Measurements from ENCODE around the gene BMPR1B.

BMPR1B gene

DNA sequence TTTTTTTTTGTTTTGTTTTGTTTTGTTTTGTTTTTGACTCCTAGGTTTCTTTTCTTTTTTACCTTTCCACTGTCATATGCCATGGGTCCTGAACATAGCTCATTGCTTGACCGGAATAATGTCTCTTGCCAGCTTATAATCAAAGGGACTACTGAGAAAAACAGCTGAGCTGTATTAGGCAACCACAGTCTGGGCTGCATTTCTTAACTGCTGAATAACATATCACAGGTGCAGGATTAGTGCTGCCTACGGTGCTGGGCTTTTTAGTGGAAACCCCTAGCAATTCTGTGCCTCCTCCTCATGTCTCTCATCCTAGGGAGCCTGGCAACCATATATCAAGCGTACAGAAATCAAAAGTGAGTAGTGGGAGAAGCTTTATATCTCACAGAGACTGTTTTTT, 333.5 kb downstream of the BMPR1B start:
- H3K4me2 ChIP-seq, result no peak overlapping the region

DNA sequence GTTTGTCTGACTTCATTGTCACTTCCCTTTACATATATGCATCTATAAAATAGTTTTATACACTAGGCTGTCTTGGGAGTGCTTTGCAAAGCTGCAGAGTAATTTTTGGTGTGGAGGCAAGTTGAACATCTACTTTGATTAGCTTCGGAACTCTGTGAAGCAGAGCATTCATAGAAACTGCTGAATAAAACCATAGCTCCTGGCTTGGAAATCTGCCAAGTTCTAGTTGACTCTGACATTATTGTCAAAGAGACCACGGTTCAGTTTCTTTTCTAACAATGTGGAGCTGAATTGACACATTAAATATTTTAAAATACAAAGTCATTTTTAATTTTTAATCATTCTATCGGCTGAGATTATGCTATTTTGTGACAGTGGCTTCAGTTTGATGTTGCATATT, 335.0 kb downstream of the BMPR1B start:
- Histone ChIP-seq H3K27ac (no peak overlapping the region), H4K20me1 (no peaks in the 10 kb centered on the region), H3K4me2 (no peak overlapping the region), H3K9me3 (replicated peaks in 1 of 11) (no peaks in the 10 kb centered on the region), H3K4me1 (no peaks in the 10 kb centered on the region), H3K9ac (no peak overlapping the region), H3K36me3 (no peaks in the 10 kb centered on the region), H3K27me3 (no peaks in the 10 kb centered on the region), H3K4me3 (no peak overlapping the region)
- TF ChIP-seq Cebpa-rat (IDR thresholded peaks at IDR 0.05), result no peak

More for the DNA sequence above, 333.5 kb downstream of the BMPR1B start:
- H3K9me3 ChIP-seq (replicated peaks in 1 of 11), result no peaks in the 10 kb centered on the region
- no peaks in the 10 kb centered on the region for H3K27me3 ChIP-seq
- no peak overlapping the region for H3K27ac ChIP-seq
- H3K4me3 ChIP-seq, result no peak overlapping the region
- no peaks in the 10 kb centered on the region for H4K20me1 ChIP-seq
- no peaks in the 10 kb centered on the region for H3K4me1 ChIP-seq
- TF ChIP-seq Cebpa-rat (IDR thresholded peaks at IDR 0.05), result no peak
- H3K9ac ChIP-seq, result no peak overlapping the region
- no peaks in the 10 kb centered on the region for H3K36me3 ChIP-seq

DNA sequence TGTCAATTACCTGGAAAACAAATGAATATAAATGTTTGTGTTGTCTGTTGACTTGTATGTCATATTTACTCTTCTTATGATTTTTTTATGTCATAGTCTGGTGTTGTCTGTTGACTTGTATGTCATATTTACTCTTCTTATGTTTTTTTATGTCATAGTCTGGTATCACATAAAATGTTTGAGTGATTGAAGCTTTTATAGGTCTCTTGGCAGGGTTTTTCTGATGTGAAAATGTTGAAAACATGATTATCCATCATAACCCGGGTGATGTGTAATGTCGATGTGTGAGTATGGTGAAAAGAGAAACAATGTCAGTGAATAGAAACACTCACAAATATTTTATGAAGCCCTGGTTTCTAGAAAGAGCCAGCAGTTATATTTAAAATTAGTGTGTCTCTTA, 335.7 kb downstream of the BMPR1B start:
- Histone ChIP-seq H4K20me1 (no peaks in the 10 kb centered on the region), H3K4me1 (no peaks in the 10 kb centered on the region), H3K27me3 (no peaks in the 10 kb centered on the region), H3K4me3 (no peak overlapping the region), H3K36me3 (no peaks in the 10 kb centered on the region), H3K9me3 (replicated peaks in 1 of 11) (no peaks in the 10 kb centered on the region), H3K4me2 (no peak overlapping the region), H3K9ac (no peak overlapping the region), H3K27ac (no peak overlapping the region)
- TF ChIP-seq Cebpa-rat (IDR thresholded peaks at IDR 0.05), result no peak

DNA sequence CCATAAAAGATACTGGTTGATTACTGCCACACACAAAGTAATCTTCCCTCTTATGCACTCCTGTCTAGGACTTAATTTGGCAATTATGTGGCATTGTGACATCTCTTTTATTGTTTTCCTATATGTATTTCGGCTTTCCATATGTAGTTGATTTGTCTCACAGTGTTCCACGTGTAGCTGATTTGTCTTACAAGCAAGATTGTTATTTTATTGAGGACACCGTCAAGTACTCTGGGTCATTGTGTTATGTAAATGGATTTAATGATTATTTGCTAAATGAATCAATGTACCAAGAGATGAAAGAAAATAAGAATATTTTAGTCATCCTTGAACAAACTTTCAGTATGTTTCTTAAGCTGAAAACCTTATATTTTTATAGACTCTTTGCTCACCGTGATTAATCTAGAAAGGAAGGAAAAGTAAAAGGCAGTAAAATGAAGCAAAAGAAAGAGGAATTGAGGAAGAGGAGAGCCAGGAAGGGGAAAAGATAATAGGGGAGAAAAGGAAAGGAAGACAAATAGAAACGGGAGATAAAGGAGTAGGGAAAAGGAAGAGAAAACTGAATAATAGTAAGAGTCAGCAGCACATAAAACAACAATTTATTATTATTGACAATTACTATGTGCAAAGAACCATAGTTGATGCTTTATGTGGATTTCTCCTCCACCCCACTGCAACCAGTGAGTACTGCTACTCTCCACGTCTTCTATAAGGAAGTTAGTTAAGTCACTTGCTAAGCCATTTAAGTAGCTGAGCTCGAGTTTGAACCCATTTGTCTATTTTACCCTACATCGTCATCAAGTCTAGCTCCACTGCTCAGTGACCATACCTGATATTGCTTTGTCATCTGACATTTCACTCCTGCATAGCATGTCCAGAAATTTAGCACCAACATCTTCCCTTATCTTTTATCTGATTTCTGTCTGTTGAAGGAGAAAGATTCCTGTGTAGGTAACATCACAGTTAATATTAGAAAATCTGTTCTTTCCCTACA, 336.5 kb downstream of the BMPR1B start:
- no peak overlapping the region for H3K27ac ChIP-seq
- no peak overlapping the region for H3K4me2 ChIP-seq
- H3K4me1 ChIP-seq, result no peaks in the 10 kb centered on the region

DNA sequence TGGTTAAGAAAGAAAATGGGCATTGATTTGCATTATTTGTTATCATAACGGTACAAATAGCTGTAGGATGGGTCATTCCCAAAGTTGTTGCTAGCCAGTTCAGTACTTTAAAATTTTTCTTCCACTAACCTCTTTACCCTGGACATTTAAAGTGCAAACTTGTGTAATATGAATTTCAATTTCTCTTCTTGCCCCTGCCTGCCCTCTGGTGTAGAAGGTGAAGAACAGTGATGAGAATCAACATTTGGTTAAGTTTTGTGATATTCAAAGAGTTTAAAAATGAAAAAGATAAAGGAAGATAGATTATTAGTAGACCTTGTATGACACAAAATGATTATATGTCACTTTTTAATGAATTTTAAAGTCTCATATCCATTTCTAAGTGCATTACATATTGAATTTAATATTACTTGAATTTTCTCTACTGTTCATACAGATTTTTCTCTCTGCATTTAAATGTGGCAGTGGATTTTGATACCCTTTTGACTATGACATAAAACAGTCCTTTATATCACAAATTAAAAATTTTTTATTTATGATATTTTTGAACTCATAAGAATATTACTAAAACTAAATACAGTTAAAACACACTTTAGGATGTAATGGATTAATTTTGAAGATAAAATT, 337.7 kb downstream of the BMPR1B start:
- no peak overlapping the region for H3K9ac ChIP-seq
- H3K9me3 ChIP-seq (replicated peaks in 1 of 11), result no peaks in the 10 kb centered on the region
- no peak overlapping the region for H3K27ac ChIP-seq
- H3K4me2 ChIP-seq, result no peak overlapping the region
- no peaks in the 10 kb centered on the region for H3K36me3 ChIP-seq
- no peaks in the 10 kb centered on the region for H3K4me1 ChIP-seq
- TF ChIP-seq Cebpa-rat (IDR thresholded peaks at IDR 0.05), result no peak
- no peak overlapping the region for H3K4me3 ChIP-seq
- H4K20me1 ChIP-seq, result no peaks in the 10 kb centered on the region
- no peaks in the 10 kb centered on the region for H3K27me3 ChIP-seq

More for the DNA sequence above, 336.5 kb downstream of the BMPR1B start:
- no peaks in the 10 kb centered on the region for H3K27me3 ChIP-seq
- TF ChIP-seq Cebpa-rat (IDR thresholded peaks at IDR 0.05), result no peak
- no peaks in the 10 kb centered on the region for H4K20me1 ChIP-seq
- H3K4me3 ChIP-seq, result no peak overlapping the region
- H3K36me3 ChIP-seq, result no peaks in the 10 kb centered on the region
- no peaks in the 10 kb centered on the region for H3K9me3 ChIP-seq (replicated peaks in 1 of 11)
- H3K9ac ChIP-seq, result no peak overlapping the region

DNA sequence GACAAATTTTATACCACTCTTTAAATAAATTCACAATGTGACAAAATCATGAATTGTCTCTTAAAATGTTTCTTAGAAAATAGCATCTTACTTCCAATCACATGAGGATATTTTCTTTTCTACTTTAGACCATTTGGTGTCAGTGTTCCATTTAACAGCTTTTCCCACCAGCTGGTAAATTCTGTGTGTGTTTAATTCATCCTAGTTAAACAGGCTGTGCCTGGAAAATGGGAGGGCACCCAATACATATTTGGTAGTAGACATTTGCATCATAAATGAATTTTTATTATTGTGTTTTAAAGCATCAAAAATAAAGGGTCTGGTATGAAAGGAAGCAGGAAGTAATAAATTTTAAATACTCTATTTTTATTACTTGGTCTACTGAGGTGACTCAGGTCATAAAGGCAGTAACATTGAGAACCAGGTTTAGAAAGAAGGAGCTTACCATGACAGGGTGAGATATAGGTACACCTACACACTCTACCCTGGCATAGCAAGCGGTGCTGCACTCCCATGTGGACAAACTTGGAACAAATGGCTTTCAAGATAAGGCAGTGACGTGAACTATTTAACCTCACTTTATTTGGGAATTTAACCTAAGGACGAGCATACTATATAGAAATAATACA, 344.5 kb downstream of the BMPR1B start:
- Histone ChIP-seq H3K4me1 (no peaks in the 10 kb centered on the region), H3K36me3 (no peaks in the 10 kb centered on the region), H3K27ac (no peak overlapping the region), H3K27me3 (no peaks in the 10 kb centered on the region), H3K4me2 (no peak overlapping the region), H3K9ac (no peak overlapping the region), H3K4me3 (no peak overlapping the region), H3K9me3 (replicated peaks in 1 of 11) (no peaks in the 10 kb centered on the region), H4K20me1 (no peaks in the 10 kb centered on the region)
- TF ChIP-seq Cebpa-rat (IDR thresholded peaks at IDR 0.05), result no peak

DNA sequence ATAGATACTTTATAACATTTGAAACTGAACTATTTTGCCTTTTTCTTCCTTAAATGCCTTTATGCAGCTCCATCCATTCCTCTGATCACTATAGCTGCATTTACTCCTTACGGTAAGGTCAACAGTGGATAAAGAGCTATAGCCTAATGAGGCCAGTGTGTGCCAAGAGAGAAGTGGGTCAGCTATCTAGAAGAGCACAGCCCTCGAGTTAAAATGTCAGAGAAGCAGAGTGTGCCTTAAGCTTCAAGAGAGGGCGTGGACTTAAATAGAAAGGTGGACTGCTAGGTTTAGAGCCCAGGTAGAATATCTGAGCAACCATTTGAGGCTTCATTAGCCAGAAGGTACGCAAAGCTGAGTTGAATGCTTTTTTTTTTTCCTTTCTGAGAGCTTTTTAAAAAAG, 347.4 kb downstream of the BMPR1B start:
- no peak for TF ChIP-seq Cebpa-rat (IDR thresholded peaks at IDR 0.05)

DNA sequence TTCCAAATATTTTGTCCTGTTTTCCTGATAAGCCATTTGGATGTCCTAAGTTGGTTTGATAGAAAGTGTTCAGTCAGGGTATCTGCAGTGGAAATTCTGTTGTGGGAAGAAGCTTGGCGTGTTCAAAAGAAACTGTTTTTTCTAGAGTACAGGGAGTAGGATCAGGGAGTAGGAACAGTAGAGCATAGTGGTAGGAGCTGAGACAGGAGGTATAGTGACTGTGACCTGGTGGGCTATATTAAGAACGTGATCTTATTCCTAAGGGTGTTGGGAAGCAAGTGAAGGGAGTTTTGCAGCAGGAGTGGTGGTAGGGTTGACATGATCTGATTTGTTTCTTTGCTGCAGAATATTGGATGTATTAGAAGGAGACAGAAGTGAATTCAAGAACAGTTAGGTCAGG, 348.2 kb downstream of the BMPR1B start:
- Histone ChIP-seq H3K4me3 (no peak overlapping the region), H3K27me3 (no peaks in the 10 kb centered on the region), H4K20me1 (no peaks in the 10 kb centered on the region), H3K27ac (no peak overlapping the region), H3K4me1 (no peaks in the 10 kb centered on the region), H3K36me3 (no peaks in the 10 kb centered on the region), H3K9ac (no peak overlapping the region), H3K9me3 (replicated peaks in 1 of 11) (no peaks in the 10 kb centered on the region), H3K4me2 (no peak overlapping the region)
- TF ChIP-seq Cebpa-rat (IDR thresholded peaks at IDR 0.05), result no peak

More for the DNA sequence above, 347.4 kb downstream of the BMPR1B start:
- no peaks in the 10 kb centered on the region for H4K20me1 ChIP-seq
- no peak overlapping the region for H3K27ac ChIP-seq
- H3K4me2 ChIP-seq, result no peak overlapping the region
- H3K27me3 ChIP-seq, result no peaks in the 10 kb centered on the region
- no peaks in the 10 kb centered on the region for H3K4me1 ChIP-seq
- H3K36me3 ChIP-seq, result no peaks in the 10 kb centered on the region
- no peak overlapping the region for H3K4me3 ChIP-seq
- H3K9me3 ChIP-seq (replicated peaks in 1 of 11), result no peaks in the 10 kb centered on the region
- H3K9ac ChIP-seq, result no peak overlapping the region

DNA sequence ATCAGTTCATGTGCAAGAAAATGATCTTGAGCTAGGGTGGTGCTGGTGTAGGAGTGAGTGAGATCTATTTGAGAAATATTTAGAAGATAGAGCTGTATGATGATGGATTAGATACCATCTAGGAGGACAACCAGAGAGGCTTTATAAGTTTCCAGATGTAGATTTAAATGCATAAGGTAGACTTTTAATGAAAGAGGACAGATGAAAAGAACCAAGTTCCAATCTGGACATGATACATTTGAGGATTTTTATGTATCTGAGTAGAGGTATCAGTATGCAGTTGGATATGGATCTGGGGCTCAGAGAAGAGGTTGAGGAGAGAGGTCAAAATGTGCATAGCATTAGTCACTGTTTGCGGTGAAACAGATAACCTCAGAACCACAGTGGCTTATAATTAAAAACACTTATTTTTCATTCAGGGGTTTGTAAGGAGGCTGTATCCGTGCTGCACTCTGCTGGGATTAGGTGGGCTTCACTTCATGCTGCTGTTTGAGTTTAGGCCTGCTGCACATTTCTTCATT, 348.7 kb downstream of the BMPR1B start:
- Histone ChIP-seq H3K36me3 (no peaks in the 10 kb centered on the region), H4K20me1 (no peaks in the 10 kb centered on the region), H3K27ac (no peak overlapping the region), H3K4me3 (no peak overlapping the region), H3K4me2 (no peak overlapping the region), H3K9ac (no peak overlapping the region), H3K4me1 (no peaks in the 10 kb centered on the region), H3K9me3 (replicated peaks in 1 of 11) (no peaks in the 10 kb centered on the region), H3K27me3 (no peaks in the 10 kb centered on the region)
- TF ChIP-seq Cebpa-rat (IDR thresholded peaks at IDR 0.05), result no peak

Data from BLaER1 treated with 17β-estradiol and CSF1 and Interleukin-3, amounts not matched to agents 10 nM and 100 nM (cell line).